Measurements from ENCODE around the gene ARPC1B.

GRCh38 chr7:99396418-99397296, 22.1 kb downstream of the ARPC1B start:
- no peak for TF ChIP-seq CTCF (IDR thresholded peaks at IDR 0.05)
- TF ChIP-seq POLR2A (IDR thresholded peaks at IDR 0.05): no peak
